Posterior cingulate gyrus (tissue), 11 donors: ENCODE measurements around the gene SLC45A3.

ENCODE experiments used
- DNase-seq, 10 donors: peaks; one replicate each; pipeline versions ENCODE4 v3.0.0 to v3.0.0-alpha.2; 2020 to 2021; ENCODE audit warnings: mixed read lengths in 3 of 10
- intact Hi-C: fragments of 100-400 bp; cut with DNase I; formaldehyde crosslinking; loops from one replicate; pipeline ENCODE4 v1.15.1; 2023

SLC45A3 gene

DNA sequence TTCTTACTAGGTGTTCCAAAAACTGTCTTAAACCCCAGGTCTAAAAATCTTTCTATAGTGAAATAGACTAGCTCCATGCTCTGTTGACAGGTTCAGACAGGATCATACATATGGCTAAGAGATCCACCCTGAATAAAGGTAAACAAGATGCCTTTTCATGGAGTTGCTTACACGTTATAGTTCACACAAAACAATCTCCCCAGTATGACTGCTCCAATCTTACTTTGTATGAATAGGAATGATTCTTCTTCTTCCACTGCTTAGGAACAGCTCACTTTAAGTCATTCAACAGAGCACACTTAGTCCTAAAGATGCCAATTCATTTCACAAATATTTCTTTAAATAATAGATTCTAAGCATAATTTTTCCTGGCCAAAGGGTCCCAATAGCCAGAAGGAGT lies 64.5 kb downstream of the SLC45A3 start:
- intact Hi-C loops = no loop called here
- DNase-seq = no peak

DNA sequence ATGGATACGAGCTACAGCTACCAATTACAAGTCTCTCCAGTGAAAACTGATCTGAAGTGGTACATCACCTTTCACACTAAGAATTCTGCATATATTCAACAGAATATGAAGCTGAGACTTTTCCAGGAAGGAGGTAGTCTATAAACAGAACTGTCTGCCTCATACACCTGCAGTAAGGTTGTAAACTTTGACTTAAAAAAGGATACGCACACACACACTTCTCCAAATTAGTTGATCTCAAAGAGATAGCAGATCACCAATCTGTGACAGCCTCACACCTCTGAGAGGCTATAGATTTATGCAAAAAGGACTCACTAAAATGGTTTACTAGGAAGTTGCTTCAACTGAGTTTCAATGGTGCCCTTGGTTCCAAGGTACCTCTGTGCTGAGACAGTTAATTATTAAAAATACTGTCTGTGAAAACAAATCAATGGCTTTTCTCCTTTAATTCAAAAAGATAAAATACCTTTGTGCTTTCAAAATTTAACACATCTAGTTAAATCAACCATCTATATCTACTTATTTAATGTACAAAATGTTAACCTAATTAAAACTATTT lies 66.4 kb downstream of the SLC45A3 start:
- DNase-seq = no peak

DNA sequence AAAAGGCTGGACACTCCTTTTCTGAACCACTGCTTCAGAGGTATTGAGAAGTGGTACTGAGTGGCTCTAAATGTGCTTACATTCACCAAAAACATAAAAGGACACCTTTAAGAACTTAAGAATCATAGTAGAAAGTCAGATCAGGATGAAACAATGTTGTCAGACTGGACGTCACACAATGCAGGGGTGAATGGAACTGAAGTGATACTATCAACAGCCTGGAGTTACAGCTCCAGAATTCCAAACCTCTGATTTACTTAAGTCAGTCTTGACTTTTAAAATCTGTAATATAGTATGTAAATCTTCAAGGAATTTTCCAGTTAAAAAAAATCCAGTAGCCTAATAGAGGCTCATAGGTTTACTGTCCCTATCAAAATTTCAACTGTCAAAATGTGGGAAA lies 67.8 kb downstream of the SLC45A3 start:
- intact Hi-C loops = no loop called here

More for the DNA sequence above, 66.4 kb downstream of the SLC45A3 start:
- intact Hi-C loops = no loop called here

DNA sequence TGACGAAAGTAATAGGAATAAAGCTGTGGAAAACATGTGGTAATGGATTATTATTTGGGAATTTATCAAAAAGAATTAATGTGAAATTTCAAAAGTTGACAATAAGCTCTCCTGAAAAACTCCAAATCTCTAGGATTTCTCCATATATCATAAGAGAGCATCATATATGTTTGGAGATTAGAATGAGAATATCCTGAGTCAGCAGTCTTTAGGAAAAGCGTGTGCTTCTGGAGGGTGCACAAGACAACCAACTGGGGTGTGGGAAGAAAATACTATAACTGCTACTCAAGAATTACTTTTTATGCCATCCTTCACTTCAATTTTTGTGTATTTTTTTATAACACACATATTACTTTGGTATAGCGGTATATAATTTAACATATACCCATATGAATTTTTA lies 68.2 kb downstream of the SLC45A3 start:
- intact Hi-C loops = no loop called here
- DNase-seq = no peak

More for the DNA sequence above, 67.8 kb downstream of the SLC45A3 start:
- no peak for DNase-seq

DNA sequence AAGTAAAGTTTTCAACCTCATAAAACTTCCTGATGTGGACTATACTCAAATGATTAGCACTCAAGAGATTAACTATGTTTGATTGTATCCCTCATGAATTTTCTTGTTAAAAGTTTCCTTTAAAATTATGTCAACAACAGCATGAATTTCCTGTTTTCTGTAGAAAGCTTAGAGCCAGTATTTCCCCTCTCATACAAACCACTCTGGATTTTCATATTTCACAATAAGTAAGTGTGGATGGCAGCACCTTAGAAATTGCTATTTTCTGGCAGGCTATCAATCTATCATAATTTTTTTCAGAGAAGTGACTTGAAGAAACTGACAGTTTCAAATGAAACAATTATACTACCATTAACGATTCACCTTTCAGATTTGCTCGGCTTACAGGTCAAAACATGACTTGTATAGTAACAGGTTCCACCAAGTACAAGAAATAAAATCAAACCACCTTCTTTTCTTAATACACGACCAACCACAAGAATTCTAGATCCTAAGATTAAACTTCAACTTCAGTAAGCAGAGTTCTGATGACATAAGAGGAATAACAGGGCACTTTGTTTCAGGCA lies 69.3 kb downstream of the SLC45A3 start:
- intact Hi-C loops = no loop called here
- DNase-seq = no peak

DNA sequence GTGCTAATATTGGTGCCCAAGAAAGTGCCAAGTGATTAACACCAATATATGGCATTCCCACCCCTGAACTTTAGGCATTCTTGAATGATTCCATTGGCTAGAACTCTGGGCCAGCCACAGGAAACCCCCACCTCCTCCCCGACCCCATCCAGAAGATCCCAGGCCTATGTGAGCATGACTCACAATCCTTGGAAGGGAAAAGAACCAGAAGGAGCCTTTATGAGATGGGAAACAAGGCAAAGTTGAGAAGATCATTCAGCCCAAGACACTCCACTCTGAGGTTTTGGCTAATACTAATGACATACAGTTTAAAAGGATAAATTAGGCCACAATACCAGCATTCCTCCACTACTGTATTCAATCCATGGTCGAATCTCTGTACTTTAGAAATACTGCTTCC lies 70.3 kb downstream of the SLC45A3 start:
- intact Hi-C loops = no loop called here
- no peak for DNase-seq
